Gastrocnemius medialis (tissue), 4 donors: ENCODE measurements around the gene SLC39A11.

Experiments
- CTCF ChIP-seq, 5 experiments: fragments of 450-650 bp in 3 of 5; fragments of 200-600 bp in 2 of 5; sonication (generic) in 2 of 5; IDR thresholded peaks in 4 of 5; conservative IDR thresholded peaks in 1 of 5; 1 replicate in 4 of 5; 2 replicates in 1 of 5; pipeline ENCODE4 v1.5.1; 2016 to 2019; ENCODE audit warnings: antibody characterized with exemption in 5 of 5, mild to moderate bottlenecking in 3 of 5, moderate library complexity in 3 of 5
- POLR2A ChIP-seq, 2 donors: fragments of 450-650 bp; IDR thresholded peaks; one replicate each; pipeline ENCODE4 v1.6.1; 2017; ENCODE audit warnings: antibody characterized with exemption in 2 of 2, mild to moderate bottlenecking in 2 of 2, moderate library complexity in 2 of 2

DNA sequence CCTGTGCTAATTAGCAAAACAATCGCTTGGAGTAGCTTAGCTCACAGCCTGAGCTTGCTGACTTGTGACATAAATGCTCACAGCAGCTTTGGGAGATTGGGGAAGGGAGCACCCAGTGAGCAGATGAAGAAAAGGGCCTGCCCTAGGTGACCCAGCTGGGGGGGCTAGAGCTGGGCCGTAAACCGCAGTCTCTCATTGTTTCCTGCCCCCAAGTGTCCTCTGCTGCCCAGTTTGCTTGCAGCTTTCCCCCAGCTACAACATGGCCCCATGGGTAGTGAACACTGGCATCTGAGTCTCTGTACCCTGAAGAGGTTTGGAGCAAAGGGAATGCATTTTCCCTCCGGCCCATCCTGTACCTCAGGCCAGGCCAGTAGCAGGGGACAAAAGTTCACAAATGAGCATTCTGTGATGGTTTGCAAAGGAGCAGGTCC is 349.4 kb downstream of the SLC39A11 start:
- TF ChIP-seq POLR2A (IDR thresholded peaks at IDR 0.05) (no peak), CTCF (IDR thresholded peaks at IDR 0.05 in 4 of 5, conservative IDR thresholded peaks at IDR 0.05 in 1 of 5) (no peak)
